OCI-LY1 (cell line): Measurements from ENCODE around the gene TMEM59L.

Experiments
- H2AFZ ChIP-seq: fragments of 200-600 bp; sonication (generic), shearing (Covaris generic); 2 replicates; pipeline ENCODE4 v1.6.0; 2014; ENCODE audit warnings: antibody characterized with exemption, mild to moderate bottlenecking, low read length
- H3F3A ChIP-seq: fragments of 200-600 bp; sonication (generic), shearing (Covaris generic); 2 replicates; pipeline ENCODE4 v1.6.0; 2014; ENCODE audit warnings: mild to moderate bottlenecking, antibody characterized with exemption, low read length, moderate library complexity; ENCODE audit not compliant: insufficient read depth
- H3K27ac ChIP-seq: fragments of 200-600 bp; sonication (generic); 2 replicates; pipeline ENCODE4 v1.5.1; 2014; ENCODE audit warnings: low read length, mixed run types, mild to moderate bottlenecking, low read depth; ENCODE audit not compliant: poor library complexity, severe bottlenecking
- H3K27me3 ChIP-seq: fragments of 200-600 bp; sonication (generic); 2 replicates; pipeline ENCODE4 v1.6.0; 2014; ENCODE audit warnings: antibody characterized with exemption, mild to moderate bottlenecking, low read length, moderate library complexity; ENCODE audit not compliant: insufficient read depth
- H3K36me3 ChIP-seq: fragments of 200-600 bp; sonication (generic); 2 replicates; pipeline ENCODE4 v1.6.1; 2014; ENCODE audit warnings: mild to moderate bottlenecking, antibody characterized with exemption, low read length, moderate library complexity, mixed read lengths; ENCODE audit not compliant: insufficient read depth
- H3K4me1 ChIP-seq: fragments of 200-600 bp; sonication (generic); 2 replicates; pipeline ENCODE4 v1.5.1; 2014; ENCODE audit warnings: mild to moderate bottlenecking, low read length, moderate library complexity; ENCODE audit not compliant: insufficient read depth, severe bottlenecking
- H3K4me2 ChIP-seq: fragments of 200-600 bp; sonication (generic), shearing (Covaris generic); 2 replicates; pipeline ENCODE4 v1.6.1; 2014; ENCODE audit warnings: low read length
- H3K4me3 ChIP-seq: fragments of 200-600 bp; sonication (generic); 2 replicates; pipeline ENCODE4 v1.5.1; 2014; ENCODE audit warnings: low read length, low read depth, mild to moderate bottlenecking, mixed read lengths; ENCODE audit not compliant: poor library complexity, severe bottlenecking
- H3K79me2 ChIP-seq: fragments of 200-600 bp; shearing (Covaris generic); 2 replicates; pipeline ENCODE4 v1.6.1; 2016; ENCODE audit warnings: mixed run types, low read length, mixed read lengths; ENCODE audit not compliant: insufficient read depth
- H3K9ac ChIP-seq: fragments of 200-600 bp; sonication (generic), shearing (Covaris generic); 2 replicates; pipeline ENCODE4 v1.6.1; 2014; ENCODE audit warnings: mild to moderate bottlenecking, low read length, mixed read lengths
- H3K9me2 ChIP-seq: fragments of 200-600 bp; sonication (generic), shearing (Covaris generic); 2 replicates; pipeline ENCODE4 v1.6.1; 2014; ENCODE audit warnings: low read depth, mild to moderate bottlenecking, low read length, mixed read lengths
- H3K9me3 ChIP-seq: fragments of 200-600 bp; shearing (Covaris generic); 2 replicates; pipeline ENCODE4 v1.6.1; 2014; ENCODE audit warnings: low read length, mixed read lengths
- H4K20me1 ChIP-seq: fragments of 200-600 bp; sonication (generic), shearing (Covaris generic); 2 replicates; pipeline ENCODE4 v1.6.0; 2016; ENCODE audit warnings: mild to moderate bottlenecking, low read length; ENCODE audit not compliant: insufficient read depth
- EZH2 ChIP-seq: fragments of 200-600 bp; sonication (generic), shearing (Covaris generic); IDR thresholded peaks from 2 replicates; pipeline ENCODE4 v1.8.0; 2017; ENCODE audit warnings: borderline replicate concordance, mixed run types, mild to moderate bottlenecking, antibody characterized with exemption, low read length, moderate library complexity, mixed read lengths
- TF ChIP-seq, protein P1 (sequence below): fragments of 200-600 bp; sonication (generic), shearing (Covaris generic); IDR thresholded peaks from 2 replicates; pipeline ENCODE4 v1.5.1; 2017; ENCODE audit warnings: mild to moderate bottlenecking, antibody characterized with exemption, low read length, moderate library complexity, mixed read lengths

The TMEM59L gene

DNA sequence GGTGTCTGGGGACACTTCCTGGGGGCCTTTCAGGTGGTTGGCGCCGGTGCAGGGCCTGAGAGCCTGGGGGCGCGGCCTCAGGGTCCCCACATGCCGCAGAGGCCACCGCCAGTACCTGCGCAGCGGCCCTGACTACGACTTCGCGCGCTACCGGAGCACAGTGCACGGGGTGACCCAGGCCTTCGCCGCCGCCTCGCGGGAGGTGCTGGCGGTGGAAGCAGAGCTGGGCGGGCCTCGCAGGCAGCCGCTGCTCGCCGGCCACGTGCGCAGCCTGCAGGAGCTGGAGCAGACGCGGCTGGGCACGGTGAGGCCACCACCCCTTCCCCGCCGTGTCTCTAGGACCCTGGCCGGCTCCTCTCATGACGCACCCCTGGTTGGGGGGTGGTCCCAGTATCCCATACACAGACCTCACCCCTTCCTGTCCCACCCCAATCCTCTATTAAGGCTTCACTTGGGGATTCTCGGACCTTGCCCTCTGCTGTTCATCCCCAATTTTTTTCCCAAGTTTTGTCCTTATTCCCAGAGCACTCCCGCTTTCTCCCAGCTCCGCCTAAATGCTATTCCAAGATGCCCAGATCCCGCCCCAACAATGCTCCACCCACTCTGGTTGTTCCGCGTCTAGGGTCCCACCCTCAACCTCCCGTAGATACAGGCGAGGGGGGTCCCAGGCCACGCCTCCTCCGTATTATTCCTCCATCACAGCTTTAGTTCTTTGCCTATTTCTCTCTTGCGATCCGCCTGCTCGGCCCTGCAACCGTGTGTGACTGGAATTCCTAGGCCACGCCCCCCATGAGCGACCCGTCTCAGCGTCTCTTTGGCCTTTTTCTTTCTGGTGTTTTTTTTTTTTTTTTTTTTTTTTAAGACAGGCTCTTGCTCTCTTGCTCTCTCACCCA is 23.0 kb upstream of the TMEM59L start:
- Histone ChIP-seq H4K20me1 (no peaks in the 10 kb centered on the region), H3K36me3 (no peaks in the 10 kb centered on the region), H3K27me3 (no peaks in the 10 kb centered on the region; the same call in 1 of the 2 replicates), H3K4me2 (peak overlapping the region; percentile 78), H3K9ac (peak overlapping the region; percentile 79), H3K9me2 (no peaks in the 10 kb centered on the region), H2AFZ (no peak overlapping the region), H3F3A (no peaks in the 10 kb centered on the region), H3K79me2 (no peaks in the 10 kb centered on the region), H3K4me1 (peaks cover 45% of the 10 kb centered on the region), H3K4me3 (peak overlapping the region; percentile 66), H3K9me3 (no peaks in the 10 kb centered on the region), H3K27ac (peak overlapping the region; percentile 88)
- no peak for TF ChIP-seq EZH2
- TF ChIP-seq, protein P1, sequence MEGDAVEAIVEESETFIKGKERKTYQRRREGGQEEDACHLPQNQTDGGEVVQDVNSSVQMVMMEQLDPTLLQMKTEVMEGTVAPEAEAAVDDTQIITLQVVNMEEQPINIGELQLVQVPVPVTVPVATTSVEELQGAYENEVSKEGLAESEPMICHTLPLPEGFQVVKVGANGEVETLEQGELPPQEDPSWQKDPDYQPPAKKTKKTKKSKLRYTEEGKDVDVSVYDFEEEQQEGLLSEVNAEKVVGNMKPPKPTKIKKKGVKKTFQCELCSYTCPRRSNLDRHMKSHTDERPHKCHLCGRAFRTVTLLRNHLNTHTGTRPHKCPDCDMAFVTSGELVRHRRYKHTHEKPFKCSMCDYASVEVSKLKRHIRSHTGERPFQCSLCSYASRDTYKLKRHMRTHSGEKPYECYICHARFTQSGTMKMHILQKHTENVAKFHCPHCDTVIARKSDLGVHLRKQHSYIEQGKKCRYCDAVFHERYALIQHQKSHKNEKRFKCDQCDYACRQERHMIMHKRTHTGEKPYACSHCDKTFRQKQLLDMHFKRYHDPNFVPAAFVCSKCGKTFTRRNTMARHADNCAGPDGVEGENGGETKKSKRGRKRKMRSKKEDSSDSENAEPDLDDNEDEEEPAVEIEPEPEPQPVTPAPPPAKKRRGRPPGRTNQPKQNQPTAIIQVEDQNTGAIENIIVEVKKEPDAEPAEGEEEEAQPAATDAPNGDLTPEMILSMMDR: no peak

DNA sequence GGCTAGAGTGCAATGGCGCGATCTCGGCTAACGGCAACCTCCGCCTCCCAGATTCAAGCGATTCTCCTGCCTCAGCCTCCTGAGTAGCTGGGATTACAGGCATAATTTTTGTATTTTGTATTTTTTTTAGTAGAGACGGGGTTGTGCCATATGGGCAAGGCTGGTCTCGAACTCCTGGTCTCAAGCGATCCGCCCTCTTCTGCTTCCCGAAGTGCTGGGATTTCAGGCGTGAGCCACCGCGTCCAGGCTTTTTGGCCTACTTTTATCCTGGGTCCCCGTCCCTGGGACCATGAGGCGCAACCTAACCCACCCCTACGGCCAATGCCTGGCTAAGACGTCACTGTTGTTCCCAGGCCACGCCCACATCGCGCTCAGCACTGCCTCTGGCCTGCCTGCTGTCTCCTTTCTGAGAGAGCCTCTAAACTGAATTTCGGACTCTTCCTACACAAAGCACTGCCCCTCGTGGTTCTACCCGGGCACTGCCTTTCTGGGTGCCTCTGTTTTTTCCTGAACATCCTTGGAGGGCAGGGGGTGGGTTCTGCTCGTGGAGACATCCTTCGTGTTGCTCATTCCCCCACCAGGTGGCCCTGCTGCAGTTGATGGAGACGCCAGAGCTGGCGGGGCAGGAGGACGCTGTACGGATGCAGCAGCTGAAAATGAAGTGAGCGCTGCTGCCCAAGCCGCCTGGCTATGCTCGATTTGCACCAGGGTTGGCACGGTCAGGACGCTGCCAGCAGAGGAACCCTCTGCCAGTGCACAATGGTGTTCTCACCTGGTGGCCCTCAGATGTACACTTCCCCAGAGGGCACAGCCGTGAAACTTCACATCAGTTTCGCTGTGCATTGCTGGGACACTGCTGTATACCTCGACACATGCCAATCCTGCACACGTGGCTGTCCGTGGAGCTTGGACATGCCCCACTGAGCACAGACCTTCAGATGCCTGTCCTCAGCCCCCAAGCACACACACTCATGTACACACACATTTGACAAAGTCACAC is 22.1 kb upstream of the TMEM59L start:
- peak overlapping the region; percentile 79 for H3K9ac ChIP-seq
- no peak overlapping the region for H2AFZ ChIP-seq

More for the DNA sequence above, 22.1 kb upstream of the TMEM59L start:
- H3K9me2 ChIP-seq: no peaks in the 10 kb centered on the region
- H3K79me2 ChIP-seq: no peaks in the 10 kb centered on the region
- H3K9me3 ChIP-seq: no peaks in the 10 kb centered on the region
- TF ChIP-seq, protein P1: peak; percentile 90
- TF ChIP-seq EZH2: no peak
- H4K20me1 ChIP-seq: no peaks in the 10 kb centered on the region
- peaks cover 49% of the 10 kb centered on the region for H3K4me1 ChIP-seq
- peak overlapping the region; percentile 66 for H3K4me3 ChIP-seq
- H3K4me2 ChIP-seq: peak overlapping the region; percentile 78
- H3K36me3 ChIP-seq: no peaks in the 10 kb centered on the region
- H3K27ac ChIP-seq: peak overlapping the region; percentile 88
- H3F3A ChIP-seq: no peaks in the 10 kb centered on the region
- no peaks in the 10 kb centered on the region for H3K27me3 ChIP-seq
